Hematopoietic multipotent progenitor cell treated with erythropoietin and hydrocortisone succinate and interleukin-3 and kit ligand, for 4 days (in vitro differentiated cells): ENCODE measurements around the gene TMEM123.

ENCODE experiments used
- DNase-seq: peaks from one replicate; pipeline ENCODE4 v3.0.0-alpha.2; 2015

Gene TMEM123

DNA sequence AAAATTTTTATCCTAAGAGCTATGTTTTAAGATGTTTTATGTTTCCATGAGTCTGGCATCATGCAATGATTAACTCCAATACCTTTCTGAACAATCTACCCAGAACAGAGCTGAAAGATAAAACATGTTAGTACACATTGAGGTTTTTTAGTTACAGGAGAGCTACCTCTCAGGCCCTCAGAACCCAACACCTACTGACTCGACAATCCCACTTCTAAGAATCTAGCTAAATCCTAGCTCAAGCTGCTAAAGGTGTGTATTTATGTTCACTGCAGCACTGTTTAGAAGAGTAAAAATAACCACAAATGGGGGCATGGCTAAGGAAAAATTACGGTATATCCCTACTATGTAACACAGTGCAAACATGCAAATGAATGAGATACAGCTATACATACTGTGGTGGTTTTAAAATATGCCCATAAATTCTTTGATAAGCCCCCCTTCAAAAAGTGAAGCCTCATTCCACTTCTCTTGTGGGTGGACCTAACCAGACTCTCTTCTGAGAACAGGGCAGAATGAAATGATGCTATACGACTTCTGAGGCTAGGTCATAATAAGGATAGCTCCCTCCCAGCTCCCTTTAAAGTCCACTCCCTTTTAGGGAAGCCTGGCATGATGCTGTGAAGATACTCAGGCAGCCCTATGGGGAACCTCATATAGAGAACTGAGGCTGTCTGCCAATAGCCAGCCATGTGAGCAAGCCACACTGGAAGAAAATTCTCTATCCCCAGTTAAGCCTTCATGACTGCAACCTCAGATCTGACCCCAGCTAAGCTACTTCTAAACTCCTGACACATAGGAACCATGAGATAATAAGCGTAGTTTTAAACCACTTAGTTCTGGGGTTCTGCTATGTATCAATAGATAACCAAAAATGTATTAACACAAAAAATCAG lies 29.5 kb downstream of the TMEM123 start:
- DNase-seq, result peak; percentile 26

DNA sequence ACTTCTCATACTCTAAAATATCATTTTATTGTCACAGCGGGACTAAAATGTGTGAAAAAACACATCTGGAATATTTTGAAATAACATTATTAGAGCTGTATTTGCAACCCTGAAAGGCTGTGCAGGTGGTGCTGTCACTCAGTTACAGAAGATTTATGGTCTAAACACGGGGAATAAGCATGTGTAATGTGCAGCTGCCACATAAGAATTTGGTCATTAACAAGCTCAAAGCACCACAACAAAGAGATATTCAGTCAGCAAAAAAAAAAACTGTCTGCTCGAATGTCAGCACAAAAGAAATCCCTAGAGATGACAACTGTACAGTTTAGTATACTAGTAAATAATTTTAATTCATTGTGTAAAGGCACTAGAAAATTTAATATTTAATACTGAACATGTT lies 31.3 kb downstream of the TMEM123 start:
- DNase-seq, result no peak

DNA sequence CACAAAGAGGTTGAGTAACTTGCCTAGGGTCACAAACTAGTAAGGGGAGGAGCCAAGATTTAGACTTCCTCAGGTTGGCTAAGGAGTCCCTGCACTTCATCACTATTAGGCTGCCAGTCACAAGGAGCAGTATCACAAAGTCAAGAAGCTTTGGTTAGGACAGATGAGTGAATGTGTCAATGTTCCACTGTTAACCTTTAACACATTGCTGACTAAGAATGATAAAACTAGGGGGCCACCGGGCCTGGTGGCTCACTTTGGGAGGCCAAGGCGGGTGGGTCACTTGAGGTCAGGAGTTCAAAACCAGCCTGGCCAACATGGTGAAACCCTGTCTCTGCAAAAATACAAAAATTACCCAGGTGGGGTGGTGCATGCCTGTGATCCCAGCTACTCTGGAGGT lies 32.0 kb downstream of the TMEM123 start:
- DNase-seq, result no peak

DNA sequence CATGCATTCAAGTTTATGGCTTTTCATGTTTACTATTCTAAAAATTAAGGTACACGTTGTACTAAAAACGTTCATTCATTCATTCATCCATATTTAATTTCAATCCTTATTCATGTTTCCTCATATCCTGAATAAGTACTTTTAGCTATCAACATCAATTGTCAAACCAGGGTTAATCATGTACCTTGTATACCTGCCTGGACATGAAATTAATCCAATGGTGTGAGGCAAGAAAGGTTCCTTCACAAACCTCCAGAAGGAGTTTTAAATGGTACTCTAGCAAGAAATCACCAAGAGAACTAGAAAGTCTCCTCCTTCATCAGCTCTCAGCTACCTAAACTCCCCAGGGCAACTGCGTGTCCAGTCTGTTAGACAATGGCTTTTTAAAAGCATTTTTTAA lies 33.4 kb downstream of the TMEM123 start:
- no peak for DNase-seq

DNA sequence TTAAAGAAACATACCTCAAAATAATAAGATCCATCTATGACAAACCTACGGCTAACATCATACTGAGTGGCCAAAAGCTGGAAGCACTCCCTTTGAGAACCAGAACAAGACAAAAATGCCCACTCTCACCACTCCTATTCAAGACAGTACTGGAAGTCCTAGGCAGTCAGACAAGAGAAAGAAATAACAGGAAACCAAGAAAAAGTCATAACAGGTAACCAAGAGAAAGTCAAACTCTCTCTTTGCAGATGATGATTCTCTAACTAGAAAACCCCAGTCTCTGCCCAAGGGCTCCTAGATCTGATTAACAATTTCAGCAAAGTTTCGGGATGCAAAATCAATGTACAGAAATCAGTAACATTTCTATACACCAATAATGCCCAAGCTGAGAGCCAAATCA lies 35.6 kb downstream of the TMEM123 start:
- no peak for DNase-seq

DNA sequence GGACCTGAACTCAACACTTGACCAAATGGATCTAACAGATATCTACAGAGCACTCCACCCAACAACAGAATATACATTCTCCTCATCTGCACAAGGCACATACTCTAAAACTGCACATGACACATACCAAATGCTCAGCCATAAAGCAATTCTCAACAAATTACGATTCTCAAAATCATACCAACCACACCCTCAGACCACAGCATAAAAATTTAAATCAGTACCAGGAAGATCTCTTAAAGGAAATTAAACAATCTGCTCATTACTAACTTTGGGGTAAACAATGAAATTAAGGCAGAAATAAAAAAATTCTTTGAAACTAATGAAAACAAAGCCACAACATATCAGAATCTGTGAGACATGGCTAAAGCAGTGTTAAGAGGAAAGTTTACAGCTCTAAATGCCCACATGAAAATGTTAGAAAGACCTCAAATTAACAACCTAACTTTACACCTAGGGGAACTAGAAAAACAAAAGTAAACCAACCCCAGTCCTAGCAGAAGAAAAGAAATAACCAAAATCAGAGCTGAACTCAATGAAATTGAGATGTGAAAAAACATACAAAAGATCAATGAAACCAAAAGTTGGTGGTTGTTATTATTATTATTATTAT lies 37.2 kb downstream of the TMEM123 start:
- no peak for DNase-seq

DNA sequence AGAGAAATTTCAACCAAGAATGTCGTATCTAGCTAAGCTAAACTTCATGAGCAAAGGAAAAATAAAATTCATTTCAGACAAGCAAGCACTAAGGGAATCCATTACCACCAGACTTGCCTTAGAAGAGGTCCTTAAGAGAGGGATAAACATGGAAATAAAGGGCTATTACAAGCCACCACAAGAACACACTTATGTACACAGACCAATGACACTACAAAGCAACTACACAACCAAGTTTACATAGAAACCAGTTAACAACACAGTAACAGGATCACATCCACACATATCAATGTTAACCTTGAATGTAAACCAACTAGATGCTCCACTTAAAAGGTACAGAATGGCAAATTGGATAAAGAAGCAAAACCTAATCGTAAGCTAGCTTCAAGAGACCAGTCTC lies 38.0 kb downstream of the TMEM123 start:
- no peak for DNase-seq

DNA sequence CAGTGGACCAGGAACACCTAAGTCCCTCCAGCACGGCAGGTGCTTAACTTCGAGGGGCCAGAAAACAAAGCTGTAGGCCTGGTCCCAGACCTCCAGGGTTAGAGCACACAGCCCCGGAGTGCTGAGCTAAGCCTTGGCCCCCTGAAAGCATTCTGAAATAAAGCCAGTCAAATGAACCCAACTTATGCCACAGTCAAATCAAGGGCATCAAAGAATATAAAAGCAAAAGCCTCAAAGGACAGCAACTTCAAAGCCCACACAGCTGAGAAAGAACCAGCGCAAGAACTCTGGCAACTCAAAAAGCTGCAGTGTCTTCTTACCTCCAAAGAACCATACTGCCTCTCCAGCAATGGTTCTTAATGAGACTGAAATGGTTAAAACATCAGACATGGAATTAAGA lies 39.1 kb downstream of the TMEM123 start:
- DNase-seq, result no peak

DNA sequence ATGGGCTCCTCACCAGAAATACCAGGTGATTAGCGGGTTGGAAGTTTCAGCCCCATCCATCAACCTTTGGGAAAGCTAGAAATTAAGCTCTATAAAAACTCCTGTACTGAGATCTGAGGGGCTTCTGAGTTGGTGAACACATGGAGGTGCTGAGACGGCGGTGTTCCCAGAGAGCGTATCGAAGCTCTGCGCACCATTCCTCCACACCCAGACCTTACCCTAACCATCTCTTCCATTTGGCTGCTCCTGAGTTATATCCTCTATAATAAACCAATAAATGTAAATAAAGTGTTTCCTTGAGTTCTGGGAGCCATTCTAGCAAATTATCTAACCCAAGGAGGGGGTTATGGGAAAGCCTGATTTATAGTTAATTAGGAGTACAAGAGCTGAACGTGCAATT lies 41.4 kb downstream of the TMEM123 start:
- DNase-seq, result no peak

DNA sequence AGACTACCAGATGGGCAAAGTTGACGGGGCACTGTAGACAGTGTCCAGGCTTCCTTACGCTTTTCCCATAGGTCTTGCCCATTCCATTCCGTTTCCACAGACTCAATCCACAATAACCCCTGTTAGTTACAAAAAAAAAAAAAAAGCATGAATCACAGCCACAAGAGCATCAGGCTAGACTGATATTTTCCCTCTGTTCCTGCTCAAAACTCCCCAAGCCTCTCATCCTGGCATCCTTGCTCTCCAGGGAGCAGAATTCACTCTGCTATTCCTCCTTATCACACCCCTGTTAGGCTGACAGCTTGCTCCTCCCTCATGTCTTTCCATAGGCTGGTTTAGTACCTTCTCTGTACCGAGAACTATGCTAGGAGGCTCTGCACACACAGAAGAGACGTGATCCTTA lies 42.2 kb downstream of the TMEM123 start:
- peak; percentile 41 for DNase-seq

DNA sequence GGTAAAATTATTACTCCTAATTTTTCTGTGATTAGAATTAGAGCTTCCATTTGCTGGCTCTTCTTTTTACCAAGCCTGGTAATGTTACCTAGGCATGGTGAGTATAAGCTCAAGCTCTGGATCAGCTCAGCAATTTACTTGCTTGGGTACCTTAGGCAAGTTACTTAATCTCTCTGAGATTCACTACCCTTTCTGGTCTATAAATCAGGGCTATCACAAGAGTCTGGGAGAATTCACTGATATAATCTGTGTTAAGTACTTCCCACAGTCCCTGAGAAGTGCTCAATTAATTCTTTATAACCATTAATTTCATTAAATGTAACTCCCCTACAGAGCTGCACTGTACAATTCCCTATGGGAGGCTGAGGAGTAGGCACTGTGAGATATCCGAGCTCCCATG lies 44.2 kb downstream of the TMEM123 start:
- DNase-seq, result no peak

DNA sequence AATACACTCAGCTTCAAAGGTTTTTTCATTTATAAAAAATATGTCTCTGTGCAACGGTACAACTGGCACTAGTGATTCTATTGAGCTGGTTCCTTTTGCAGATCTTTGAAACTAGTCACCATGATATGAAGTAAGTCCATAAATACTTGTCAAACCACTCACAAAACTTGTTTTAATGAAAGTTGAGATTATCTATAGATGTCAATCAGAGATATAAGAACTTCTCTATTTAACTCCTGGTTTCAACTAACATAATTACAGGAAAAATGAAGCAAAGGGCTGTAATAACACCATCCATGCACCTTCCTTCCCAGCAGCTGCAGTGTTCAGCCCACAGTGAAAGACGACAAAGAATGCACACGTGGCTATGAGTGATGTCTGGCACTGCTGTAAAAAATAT lies 44.7 kb downstream of the TMEM123 start:
- DNase-seq, result peak; percentile 36

DNA sequence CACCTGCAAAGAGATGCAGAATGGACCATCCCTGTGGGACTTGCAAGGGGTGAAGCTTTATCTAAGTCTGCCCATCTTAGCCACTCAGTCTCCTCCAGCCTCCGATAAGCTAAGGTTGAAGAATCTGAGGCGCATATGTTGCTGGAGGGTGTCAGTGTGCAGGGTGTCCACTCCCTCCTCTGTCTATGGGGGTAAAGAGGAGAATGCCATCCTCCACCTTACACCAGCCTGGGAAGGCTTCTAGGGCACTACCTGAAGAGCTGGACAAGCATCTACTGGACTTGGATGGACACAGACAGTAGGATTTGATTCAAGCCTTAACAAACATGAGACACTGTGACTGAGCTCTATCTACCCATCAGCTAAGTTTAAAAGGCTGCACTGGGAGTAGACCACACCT lies 46.5 kb downstream of the TMEM123 start:
- no peak for DNase-seq

DNA sequence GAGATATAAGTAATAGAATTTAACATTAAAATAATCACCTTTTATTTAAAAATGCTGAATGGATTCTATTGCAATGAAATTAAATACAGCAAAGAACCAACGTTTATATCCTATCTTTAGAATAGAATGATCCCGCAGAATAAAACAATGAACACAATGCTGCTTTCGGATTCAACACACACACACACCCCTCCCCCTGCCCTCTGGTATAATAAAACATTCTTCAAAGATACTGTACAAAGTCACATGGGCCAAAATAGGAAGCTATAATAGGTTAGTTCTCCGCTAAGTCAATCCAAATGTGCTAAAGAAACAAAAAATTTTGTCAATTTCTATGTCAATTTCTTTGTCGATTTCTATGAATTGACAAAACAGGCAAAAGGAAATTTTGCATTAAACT lies 47.1 kb downstream of the TMEM123 start:
- no peak for DNase-seq

DNA sequence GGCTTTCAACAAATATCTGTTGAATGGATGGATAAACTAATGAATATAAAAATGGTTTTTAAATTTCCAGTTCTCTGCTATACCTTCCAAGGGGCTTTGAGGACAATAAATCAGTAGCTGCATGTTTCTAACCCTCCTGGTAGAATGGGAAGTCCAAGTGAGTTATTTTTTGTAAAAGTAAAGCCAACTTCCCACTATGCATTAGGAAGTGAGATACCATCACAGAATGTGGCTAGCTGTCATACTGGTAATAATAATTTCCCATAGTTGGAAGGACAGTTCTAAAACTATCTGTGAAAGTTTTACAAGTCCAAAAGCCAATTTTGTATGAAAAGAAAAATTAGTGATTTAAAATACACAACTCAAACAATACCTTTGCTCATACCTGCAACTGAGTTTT lies 50.0 kb downstream of the TMEM123 start:
- DNase-seq, result peak; percentile 36

DNA sequence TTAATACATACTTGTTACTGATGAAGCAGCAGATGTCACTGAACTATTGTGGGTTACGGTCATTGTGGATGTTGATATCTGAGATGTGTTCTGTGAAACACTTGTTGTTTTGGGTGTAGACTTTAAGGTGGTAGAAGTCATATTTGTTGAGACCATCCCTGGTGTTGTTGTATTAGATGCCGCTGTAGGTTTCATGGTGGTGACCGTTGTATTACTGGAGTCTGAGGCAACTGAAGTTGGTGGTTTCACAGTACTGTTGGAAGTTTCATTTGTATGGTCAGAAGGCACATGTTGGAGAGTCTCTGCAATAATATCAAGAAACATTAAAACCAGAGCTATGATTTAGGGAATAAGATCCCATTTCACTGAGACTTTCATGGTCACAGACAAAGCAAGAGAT lies 50.7 kb downstream of the TMEM123 start:
- DNase-seq, result no peak

DNA sequence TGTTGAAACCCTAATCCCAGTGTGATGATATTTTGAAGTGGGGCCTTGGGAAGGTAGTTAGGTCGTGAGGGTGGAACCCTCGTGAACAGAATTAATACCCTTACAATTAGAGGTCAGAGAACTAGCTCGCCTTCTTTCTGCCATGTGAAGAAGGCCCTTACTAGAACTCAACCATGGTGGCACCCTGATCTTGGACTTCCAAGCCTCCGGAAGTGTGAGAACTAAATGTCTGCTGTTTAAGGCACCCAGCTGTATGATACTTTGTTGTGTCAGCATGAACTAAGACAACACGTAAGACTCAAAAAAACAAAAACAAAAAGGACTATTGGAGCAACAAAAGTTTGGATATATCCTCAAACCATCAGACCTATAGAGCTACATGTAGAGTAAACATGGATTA lies 52.0 kb downstream of the TMEM123 start:
- DNase-seq, result no peak

DNA sequence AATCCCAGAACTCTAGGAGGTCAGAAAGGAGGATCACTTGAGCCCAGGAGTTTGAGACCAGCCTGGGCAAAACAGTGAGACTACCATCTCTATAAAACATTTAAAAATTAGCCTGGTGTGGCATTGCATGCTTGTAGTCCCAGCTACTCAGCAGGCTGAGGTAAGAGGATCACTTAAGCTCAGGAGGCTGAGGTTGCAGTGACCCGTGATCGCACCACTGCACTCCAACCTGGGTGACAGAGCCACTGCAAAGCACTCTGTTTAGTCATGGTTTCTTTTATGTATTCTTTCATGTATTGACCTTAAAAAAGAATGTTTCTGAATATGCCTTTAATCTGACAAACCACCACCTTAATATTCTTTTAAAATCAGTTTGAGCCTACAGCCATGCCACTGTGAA lies 53.4 kb downstream of the TMEM123 start:
- DNase-seq, result no peak

DNA sequence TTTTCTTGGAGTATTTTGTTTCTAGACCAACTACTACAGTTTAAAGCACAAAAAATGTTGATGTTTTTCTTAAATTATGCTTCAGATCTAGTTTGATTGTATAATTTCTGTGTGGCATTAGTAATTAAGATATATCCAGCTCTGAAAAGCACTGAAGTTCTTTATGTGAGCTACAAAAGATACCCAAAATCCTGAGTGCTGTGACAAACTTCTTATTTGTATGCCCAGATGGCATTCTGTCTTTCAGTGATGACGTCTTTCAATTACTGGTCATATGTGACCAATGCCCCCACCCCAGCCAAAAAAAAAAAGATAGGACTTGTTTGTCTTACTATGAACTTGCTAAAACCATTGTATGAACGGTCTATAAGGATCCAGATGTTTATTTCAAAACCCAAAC lies 54.3 kb downstream of the TMEM123 start:
- no peak for DNase-seq

DNA sequence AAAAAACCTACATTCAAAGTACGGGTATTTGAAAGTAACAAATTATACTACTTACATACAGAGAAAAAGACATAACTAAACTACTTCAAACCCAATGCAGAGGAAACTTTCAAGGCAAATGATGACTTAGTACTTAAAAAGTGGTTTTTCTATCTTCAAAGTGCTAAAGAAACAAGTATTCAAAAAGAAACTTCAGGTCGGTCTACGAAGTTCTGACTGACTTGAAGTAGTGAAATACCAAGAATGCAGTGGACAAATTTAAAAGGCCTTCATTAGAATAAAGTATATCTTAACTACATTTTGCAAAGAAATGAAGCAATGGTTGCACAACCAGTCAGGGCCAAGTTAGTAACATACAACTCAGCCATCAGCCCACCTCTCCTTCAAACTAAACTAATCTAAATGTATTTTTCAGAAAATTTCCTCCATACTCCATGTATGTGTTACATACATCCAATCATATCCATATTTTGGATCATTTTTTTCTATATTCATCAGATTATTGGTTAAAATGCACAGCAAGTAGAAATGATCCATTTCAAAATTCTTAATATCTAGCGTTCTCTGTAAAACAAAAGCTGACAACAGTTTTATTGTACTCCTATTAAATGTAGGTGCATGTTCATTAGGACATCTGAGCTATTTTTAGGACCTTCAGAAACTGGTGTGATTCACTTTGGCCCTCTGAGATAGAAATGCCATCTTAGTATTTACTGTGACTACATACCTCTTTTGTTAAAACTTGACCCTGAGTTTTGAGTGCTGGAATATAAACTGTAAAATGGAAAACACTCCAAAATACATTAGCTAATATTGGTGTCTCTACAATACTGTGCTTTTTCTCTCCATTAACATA lies 55.6 kb downstream of the TMEM123 start:
- DNase-seq, result no peak

DNA sequence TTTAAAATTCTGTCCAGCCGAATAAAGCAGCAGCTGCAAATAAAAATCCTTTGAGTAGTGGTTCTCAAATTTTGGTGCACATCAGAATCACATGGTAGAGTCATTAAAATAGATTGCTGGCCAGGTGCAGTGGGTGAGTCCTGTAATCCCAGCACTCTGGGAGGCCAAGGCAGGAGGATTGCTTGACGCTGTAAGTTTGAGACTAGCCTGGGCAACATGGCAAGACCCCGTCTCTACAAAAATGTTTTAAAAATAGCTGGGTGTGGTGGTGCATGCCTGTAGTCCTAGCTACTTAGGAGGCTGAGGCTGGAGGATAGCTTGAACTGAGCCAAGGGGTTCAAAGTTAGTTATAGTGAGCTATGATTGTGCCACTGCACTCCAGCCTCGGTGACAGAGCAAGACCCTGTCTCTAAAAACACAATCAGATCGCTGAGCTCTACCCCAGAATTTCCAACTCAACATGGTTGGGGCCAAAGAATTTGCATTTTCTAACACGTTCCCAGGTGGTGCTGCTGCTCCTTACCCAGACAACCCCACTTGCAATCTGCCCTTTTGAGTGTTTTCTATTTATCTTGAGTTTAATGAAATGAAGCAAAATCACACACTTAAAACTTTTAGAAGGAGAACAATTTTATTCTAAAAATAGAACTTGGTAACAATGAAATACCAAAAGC lies 56.7 kb downstream of the TMEM123 start:
- DNase-seq, result no peak

DNA sequence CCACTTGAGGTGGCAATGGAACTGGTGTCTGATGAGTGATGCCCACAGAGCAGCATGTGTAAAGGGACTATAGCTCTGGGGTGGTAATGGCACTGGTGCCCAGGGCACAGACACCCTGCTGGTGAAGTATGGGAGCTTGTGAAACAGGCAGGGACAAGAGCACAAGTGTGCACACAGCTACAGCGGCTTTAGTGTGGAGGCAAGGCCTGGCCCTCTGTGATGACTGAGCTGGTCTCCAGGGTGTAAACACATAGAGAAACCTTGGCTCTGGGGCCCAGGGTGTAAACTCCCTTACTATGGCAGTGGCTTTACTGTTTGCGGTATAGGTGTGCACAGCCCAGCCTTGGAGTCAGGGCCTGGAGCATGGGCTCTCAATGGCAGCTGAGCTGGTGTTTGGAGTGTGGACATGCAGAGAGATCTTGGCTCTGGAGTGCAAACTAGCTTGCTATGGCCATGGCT lies 59.3 kb downstream of the TMEM123 start:
- no peak for DNase-seq
